Stimulated activated CD8-positive, alpha-beta memory T cell treated with anti-CD3 and anti-CD28 coated beads, Interleukin-2, amount 100 ng/mL, for 48 hours (primary cell): Measurements from ENCODE around the gene CIBAR2.

Experiments
- DNase-seq, 2 donors: peaks; one replicate each; pipeline ENCODE4 v3.0.0-alpha.2; 2020; ENCODE audit warnings: low read depth in 2 of 2

Gene CIBAR2

GRCh38 chr16:85144026-85144915 is 32.0 kb upstream of the CIBAR2 start:
- DNase-seq: no peak

DNA sequence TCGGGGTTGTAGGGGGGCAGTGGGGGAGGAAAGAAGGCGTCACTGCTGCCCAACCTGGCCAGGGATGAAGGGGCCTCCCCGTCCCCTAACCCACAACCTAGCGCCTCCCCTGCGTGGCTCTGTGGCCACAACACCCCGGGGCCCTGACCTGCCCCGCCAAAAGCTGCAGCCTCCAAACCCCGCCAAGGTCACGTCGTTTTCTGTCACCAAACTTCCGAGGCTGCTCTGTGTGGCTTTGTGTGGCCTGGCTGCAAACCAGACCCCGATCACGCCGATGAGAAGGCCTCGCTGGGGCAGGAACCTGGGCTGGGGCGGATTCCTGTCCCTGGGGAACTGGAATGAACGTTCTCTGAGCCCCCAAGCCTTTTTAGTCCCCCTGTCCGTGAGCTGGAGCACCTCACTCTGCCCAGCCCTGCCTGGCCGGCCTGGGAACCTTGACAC is 30.5 kb upstream of the CIBAR2 start:
- no peak for DNase-seq

GRCh38 chr16:85142129-85142513 is 29.8 kb upstream of the CIBAR2 start:
- DNase-seq: no peak

DNA sequence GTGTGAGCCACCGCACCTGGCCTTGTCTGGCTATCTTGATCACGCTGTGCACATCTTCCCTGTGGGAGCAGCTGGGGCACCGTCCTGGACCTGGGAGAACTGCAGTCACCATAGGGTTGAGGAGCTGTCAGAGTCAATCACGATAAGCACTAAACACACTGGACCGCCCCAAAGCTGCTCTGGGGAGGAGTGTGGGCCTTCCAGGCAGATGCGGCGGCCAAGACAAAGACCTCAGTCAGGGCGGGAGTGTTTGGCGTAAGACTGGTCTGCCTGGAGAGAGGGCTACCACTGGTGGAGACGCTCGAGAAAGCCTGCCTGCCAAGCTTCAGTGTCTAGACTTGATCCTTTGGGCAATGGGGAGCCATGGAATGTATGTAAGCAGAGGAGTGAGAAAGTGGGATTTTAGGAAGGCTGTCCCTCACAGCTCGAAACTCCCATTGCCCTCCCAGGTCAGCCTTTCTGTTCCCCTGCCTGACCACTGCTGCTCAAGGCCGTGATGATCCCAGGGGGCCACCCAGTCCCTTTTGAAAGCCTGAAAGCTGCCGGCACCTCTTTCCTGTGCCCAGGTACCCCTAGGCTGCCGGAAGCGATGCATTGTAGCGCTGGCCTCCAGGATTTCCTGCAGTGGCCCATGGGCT is 29.3 kb upstream of the CIBAR2 start:
- DNase-seq: no peak

DNA sequence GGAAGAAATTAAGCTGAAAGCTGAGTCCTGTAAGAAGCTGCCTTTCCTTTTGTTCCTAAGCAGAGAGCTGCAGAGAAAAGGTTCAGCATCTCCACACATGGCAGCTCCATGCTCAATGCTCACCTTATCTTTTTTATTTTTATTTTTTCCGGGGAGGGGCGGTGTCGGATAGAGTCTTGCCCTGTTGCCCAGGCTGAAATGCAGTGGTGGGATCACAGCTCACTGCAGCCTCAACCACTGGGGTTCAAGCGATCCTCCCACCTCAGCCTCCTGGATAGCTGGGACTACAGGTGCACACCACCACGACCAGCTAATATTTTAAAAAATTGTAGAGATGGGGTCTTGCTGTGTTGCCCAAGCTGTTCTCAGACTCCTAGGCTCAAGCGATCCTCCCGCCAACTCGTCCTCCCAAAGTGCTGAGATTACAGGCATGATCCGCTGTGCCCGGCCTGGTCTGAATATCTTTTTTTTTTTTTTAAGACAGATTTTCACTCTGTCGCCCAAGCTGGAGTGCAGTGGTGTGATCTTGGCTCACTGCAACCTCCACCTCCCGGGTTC is 28.3 kb upstream of the CIBAR2 start:
- no peak for DNase-seq

DNA sequence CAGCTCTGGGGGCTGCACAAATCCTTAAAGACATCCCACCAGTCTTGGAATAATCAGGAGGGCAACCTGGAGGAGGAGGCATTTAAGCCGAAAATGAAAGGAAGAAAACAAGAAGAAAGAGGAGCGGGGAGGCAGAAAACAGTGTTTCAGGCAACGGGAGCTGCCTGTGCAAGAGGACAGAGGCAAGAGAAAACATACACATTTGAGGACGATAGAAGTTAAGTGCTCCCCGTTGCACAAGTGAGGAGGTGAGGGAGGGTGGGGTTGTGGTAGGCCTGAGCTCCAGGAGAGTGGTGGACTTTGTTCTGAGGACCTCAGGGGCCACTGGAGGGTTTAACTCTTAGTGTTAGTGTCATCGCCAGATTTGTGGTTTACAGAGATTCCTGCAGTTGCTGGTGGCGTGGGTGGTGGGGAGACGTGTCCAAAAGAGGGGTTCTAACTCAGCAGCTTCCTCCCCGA is 27.6 kb upstream of the CIBAR2 start:
- no peak for DNase-seq

- DNase-seq: no peak
Measured at GRCh38 chr16:85138825-85139627, 26.8 kb upstream of the CIBAR2 start.

GRCh38 chr16:85138073-85138824 is 26.0 kb upstream of the CIBAR2 start:
- no peak for DNase-seq

- DNase-seq: no peak
Measured at GRCh38 chr16:85137323-85138072, 25.2 kb upstream of the CIBAR2 start.

- no peak for DNase-seq
Measured at GRCh38 chr16:85136702-85137322, 24.5 kb upstream of the CIBAR2 start.

DNA sequence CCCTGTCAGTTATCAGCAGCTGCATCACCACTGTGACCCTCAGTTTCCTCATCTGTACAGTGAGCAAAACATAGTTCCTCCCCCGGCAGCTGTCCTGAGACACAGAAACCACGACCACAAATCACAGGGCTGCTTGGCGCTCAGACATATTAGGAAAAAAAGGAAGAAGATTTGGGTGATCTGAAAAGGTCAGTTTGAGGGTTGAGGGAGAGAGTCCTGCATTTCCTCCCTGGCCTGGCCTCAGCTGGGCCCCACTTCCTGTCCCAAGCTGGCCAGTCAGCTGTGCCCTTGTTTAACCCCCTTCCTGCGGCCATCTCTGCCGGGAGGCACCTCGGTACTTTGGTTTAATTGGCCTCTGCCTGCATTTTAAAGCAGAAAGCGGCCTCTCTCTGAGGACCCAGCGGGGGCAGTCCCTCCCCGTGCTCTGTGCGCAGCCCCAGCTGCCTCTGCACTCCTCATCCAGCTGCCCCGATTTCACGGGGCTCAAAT is 24.0 kb upstream of the CIBAR2 start:
- no peak for DNase-seq

DNA sequence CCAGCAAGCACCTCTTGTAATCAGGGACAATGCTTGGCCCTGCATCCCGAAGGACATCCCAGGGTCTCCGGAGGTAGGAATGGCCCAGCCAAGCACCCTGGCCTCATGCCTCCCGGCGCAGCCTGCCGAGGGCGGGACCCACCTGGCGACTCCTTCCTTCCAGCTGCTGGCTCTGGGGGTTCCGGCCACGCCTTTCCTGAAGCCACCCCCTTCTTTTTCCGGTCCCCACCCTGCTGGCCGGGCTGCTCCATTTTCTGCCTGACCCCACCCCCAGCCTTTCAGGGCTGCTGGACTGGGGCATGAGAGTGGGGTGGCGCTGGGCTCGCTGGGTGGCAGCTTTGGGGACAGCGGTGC is 22.5 kb upstream of the CIBAR2 start:
- DNase-seq: no peak

- DNase-seq: no peak
Measured at GRCh38 chr16:85134076-85134788, 22.0 kb upstream of the CIBAR2 start.

DNA sequence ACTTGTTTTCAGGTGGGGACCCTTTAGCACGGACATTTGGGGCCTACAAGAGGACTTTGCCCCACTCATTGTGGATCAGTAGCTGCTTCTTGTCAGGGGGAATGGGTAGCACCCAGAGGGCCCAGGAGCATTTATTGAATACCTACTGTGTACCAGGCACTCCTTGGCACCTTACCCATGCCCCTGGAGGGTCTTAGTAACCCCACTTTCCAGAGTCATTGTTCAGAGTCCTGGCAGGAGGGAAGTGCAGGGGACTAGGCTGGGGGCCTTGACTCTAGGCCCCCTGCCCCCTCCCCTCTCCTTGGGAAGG is 21.0 kb upstream of the CIBAR2 start:
- no peak for DNase-seq

DNA sequence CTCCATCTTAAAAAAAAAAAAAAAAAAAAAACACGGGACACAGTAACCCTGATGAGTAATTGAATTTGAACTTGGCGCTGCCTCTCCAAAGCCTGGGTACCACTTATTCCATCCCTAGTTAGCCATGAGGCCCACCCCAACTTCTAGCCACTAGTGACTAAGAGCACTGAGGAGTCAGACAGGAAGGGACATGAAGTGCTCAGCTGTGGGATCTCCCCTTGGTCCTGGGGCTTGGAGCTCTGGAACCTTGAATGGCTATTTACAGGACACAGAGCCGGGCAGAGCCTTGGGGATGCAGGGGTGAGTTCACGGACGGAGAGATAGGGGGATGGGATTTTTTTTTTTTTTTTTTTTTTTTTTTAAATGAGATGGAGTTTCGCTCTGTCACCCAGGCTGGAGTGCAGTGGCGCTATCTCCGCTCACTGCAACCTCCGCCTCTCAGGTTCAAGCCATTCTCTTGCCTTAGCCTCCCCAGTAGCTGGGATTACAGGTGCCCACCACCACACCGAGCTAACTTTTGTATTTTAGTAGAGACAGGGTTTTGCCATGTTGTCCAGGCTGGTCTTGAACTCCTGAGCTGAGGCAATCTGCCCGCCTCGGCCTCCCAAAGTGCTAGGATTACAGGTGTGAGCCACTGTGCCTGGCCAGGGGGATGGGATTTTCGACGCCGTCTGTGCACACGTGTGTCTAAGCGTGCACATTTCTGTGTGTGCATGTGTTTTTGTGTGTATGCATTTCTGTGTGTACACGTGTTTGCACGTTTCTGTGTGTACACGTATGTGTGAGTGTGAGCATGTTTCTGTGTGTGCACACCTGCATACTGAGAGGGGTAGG is 20.4 kb upstream of the CIBAR2 start:
- no peak for DNase-seq

- no peak for DNase-seq
Measured at GRCh38 chr16:85130705-85131028, 18.4 kb upstream of the CIBAR2 start.

GRCh38 chr16:85129876-85130704 is 17.8 kb upstream of the CIBAR2 start:
- no peak for DNase-seq
